ENCODE measurements around the gene CEP128.
A peak's percentile ranks its signal among the peaks of the same experiment; 100 is the strongest.

Gene CEP128

DNA sequence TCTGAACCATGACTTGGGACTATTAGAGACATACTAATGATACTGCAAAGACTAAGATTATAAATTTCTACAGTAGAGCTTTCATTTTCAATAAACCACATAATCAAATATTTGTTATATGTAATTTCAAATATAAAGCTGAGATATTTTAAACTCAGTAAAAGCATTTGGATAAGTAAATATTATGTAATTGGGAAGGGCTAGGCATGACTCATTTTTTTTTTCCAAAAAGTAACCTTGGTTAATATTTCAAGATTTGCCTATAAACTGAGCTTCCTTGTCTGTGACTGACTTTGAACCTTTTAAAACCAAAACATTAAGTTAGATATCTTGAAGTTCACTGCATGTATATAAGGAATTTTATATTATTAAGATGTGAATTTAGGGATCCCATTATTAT is 332.5 kb downstream of the CEP128 start:
- DNase-seq (ENCODE audit: low read depth in 2 of 2), result no peak

DNA sequence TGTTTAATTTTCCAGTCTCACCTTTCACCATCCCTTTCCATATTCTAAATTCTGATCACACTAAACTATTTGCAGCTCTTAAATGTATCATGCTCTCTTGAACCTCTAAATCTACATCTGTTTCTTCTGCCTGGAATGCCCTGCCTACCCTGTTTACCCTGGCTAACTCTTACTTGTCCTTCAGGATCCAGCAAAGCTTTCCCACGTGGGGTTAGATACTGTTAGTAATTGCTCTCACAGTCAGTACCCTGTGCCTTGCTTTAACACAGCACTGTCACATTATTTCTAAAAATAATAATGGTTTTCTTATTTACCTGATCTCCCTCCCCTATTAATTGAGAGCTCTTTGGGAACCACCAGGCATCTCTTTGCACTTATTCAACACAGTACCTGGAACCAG is 333.0 kb downstream of the CEP128 start:
- DNase-seq (ENCODE audit: low read depth in 2 of 2), result no peak

DNA sequence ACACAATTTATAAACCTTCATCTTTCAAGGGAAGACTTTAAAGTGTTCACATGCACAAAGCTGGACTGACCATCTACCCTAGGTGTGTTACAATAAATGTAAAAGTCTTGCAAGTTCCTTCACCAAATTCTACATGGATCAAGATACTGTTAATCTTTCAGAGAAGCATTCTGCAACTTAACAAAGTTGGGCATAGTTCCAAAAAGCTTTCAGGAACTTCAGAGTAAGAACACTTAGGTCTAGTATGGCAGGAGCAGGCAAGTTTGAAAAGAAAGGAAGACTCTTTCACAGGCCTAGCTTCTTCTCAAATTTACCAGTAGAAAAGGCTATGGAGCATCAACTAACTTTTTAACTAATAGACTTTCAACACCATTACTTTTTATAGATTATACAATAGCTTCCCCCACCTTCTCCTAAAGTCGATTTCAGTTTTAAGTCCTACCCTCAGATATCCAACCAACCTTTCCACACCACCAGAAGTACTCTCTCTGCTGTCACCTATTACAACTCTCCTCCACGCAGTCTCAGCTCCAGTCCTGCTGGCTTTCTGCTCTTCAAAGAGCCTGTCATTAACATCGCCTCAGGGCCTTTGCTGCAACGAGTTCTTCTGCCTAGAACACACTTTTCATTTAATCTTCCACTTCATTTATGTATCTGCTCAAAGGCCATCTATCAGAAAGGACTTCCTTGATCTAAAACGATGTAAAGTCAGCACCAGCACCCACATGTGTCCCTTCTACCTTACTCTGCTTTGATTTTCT is 333.9 kb downstream of the CEP128 start:
- no peak for DNase-seq (ENCODE audit: low read depth in 2 of 2)

DNA sequence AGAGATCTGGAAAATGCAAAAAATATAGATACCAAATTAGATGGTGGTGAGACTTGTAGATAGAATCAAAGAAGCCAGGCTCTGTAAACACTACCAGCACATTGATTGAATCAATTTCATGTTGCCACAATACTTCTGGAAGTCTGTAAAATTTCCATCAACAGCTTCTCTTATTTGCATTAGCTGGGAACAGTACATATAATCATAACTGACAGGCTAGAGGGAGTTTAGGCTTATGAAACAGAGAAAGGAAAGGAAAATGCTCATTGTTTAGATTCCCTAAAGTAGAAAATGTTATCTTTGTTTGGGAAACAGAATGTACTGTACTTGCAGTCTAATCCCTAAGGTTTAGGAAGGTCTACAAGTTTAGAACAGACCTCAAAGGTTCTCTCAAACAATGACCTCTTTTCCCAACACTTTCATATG is 335.2 kb downstream of the CEP128 start:
- DNase-seq (ENCODE audit: low read depth in 2 of 2), result no peak

DNA sequence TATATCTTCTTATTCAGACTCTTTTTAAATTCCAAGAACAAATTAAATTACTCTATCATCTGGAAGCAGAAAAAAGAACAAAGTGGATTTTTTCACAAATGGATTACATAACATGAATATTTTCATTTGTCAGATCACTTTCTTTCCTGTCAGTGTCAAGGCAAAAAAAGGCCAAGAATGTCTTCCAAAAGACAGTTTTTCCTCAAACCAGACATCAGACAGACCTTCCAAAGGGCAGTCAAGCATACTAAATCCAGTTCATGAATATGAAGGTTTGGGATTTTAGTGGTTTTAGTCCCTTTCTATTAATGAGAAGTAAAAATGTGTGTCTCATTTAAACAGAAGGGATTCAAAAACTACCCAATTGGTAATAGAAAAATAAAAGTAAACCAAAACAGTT is 336.0 kb downstream of the CEP128 start:
- DNase-seq (ENCODE audit: low read depth in 2 of 2), result no peak

DNA sequence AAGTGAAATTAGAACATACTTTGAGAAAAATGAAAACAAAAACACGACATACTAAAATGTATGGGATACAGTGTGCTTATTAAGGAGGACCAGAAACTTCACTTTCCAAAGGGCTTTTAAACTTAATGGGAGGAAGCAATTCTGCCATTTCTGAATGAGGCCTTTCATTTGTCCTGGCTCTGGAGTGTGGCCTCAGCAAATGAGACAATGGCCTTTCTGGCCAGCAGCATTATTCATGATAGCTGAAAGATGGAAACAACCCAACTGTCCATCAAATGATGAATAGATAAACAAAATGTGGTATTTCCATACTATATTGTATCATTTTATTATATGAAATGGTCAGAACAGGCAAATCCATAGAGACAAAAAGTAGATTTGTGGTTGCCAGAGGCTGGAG is 338.6 kb downstream of the CEP128 start:
- DNase-seq (ENCODE audit: low read depth in 2 of 2), result no peak

DNA sequence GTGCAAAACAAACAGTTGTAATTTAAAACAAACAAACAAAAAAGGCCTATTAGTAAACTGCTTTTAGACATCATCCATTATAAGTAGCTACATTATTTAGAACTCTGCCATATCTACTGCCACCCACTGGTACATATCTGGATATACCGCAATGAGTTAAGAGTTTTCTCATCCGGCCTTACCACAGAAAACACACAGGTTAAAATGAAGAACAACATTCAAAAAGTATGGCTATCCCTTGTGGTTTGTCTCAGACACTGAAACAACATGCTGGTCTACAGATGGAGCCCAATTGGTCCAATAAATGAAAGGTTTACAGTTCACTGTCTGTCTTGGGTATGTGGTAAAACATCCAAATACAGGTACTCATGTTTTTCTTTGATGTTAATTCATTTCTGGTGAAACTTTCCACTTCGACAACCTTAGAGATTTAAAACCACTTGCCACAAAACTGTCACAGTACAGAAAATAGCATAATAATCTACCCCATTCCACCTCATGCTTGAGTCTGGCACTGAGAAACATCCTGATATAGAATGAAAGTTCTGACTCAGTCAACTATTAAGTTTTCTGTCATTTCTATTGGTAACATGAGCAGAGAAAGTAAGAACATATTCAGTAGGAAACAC is 354.3 kb downstream of the CEP128 start:
- peak in 1 of 2 experiments; percentile 20 for DNase-seq (ENCODE audit: low read depth in 2 of 2)

DNA sequence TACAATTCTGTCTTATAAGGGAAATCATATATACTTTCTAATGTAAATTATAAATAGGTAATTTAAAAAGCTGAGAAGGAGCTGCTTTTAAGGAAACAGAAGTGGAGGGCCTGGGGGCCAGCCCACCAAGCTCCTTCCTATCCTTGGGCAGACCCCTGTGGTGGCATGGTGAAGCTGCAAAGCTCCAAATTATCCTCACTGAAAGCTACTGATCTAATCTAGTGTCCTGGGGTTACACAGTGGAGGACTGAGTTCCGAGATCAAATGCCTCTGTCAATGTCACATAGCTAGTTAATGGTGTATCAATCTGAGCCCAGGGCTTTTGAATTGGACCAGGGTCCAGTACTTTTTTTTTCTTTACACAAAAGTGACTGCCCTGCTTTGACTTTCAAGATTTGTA is 355.4 kb downstream of the CEP128 start:
- DNase-seq (ENCODE audit: low read depth in 2 of 2), result no peak

DNA sequence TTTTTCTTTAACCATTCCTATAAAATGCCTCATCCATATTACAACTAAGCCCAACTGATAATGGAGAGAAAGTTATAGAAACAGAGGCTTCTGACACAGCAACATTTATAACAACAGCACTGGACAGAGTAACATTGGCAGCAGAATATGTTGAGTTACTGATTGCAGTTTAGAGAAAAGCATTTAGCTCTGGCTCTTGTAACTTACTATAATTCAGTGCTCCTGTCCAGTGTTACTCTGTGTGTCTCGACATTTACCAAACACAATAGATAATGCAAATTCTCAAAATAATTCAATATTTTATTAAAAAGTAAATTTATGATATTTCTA is 356.1 kb downstream of the CEP128 start:
- no peak for DNase-seq (ENCODE audit: low read depth in 2 of 2)

DNA sequence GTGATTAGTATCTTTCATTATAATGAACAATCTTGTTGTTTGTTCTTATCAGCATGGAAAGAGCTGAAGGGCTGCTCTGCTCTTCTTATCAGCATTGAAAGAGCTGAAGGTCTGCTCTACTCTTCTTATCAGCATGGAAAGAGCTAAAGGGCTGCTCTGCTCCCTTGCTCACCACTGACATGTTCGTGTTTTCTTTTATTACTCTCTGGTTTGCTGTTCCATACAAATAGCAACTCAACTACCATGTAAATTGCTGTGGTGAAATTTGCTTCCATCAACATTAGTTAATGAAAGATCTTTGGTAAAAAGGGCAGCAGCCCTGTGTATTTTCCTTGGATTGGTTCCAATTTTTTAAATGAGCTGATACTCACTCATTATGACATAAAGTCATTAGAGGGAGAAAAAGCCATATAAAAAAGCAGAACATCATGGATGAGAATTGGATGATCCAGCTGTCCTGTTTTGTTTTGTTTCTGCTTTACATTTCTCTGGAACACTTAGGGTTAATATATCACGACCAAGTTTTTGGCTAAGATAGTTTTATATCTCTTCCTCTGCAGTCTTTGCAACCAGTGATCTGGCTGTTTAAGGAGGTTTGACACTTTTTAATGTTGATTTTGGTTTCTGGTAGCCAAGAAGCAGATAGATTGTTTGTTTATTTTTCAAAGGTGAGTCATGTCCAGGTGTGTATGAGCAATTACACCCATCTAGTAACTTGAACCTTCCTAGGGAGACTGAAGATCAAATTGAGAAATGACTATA is 356.6 kb downstream of the CEP128 start:
- no peak for DNase-seq (ENCODE audit: low read depth in 2 of 2)

DNA sequence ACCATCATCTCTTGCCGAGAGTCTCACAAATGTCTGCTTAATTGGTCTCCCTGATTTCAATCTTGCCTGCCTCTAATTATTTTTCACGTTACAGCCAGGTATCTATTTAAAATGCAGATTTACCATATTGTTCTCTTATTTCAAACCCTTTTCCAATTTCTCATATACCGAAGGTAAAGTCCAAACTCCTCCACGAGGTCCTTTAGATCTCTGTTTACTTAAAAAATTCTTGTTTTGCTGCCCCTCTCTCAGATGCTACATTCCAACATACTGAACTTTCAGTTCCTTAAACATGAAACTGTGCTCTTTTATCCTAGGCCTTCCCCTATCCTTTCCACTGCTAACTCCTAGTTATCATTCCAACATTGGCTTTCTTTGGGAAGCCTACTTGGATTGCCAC is 363.9 kb downstream of the CEP128 start:
- no peak for DNase-seq (ENCODE audit: low read depth in 2 of 2)

DNA sequence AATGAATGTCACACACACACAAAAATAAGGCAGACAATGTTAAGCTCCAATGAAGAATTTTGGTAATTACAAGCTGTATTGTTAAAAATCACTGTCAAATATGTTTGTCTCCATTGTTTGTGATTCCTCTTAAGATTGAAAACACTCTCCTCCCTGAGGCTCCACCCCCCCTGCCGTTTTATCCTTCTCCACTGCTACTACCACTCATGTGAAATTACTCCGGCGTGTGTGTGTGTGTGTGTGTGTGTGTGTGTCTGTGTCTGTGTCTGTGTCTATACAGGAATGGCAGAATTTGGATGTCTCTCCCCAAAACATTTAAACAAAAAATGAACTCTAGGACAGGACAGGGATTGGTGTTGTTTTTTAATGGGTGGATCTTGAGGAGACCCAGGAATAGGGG is 365.1 kb downstream of the CEP128 start:
- DNase-seq (ENCODE audit: low read depth in 2 of 2), result no peak

DNA sequence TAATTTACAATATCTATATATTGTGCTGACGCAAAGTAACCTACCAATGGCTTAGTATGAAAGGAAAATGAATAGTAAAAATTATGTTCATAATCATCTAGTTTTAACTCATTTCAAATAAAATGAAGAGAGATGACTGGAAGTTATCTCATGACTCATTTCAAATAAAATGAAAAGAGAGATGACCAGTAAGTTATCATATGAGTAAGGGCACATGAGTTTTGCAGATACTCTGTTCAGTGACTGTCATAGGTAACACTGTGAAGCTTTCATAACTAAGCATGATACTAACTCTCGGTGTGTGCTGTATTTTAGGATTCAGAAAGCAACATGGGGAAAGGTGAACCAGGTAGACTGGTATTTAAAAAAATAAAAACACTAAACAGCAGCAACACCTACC is 365.8 kb downstream of the CEP128 start:
- no peak for DNase-seq (ENCODE audit: low read depth in 2 of 2)

DNA sequence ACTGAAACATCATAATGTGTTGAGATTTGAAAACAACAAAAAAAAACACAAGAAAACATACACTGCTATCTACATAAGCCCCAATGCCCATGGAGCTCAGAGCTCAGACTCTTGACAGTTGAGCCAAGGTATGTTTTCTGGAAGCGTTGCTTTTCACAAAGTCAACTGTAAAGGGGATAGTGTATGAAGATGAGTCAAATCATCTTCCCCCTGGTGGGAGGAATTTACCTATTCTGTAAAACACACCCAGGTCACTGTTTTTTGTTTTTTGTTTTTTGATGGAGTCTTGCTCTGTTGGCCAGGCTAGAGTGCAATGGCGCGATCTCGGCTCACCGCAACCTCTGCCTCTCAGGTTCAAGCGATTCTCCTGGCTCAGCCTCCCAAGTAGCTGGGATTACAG is 368.9 kb downstream of the CEP128 start:
- DNase-seq (ENCODE audit: low read depth in 2 of 2), result no peak

DNA sequence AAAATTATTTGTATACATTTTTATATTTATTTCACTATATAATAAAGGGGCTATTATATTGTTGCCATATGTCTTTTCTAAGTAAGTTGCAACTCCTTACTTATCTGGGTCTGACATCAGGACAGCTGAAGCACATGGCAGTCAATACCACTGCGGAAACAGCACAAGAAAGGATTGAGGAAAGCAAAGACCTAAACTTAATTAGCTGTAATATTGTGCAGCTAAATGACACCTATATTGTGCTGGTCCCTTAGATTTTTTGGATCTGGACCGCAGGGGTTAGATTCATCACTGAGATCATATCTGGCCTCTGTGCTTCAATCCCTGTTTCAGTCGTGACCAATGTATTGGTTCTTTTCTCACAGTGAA is 370.6 kb downstream of the CEP128 start:
- DNase-seq (ENCODE audit: low read depth in 2 of 2), result no peak

DNA sequence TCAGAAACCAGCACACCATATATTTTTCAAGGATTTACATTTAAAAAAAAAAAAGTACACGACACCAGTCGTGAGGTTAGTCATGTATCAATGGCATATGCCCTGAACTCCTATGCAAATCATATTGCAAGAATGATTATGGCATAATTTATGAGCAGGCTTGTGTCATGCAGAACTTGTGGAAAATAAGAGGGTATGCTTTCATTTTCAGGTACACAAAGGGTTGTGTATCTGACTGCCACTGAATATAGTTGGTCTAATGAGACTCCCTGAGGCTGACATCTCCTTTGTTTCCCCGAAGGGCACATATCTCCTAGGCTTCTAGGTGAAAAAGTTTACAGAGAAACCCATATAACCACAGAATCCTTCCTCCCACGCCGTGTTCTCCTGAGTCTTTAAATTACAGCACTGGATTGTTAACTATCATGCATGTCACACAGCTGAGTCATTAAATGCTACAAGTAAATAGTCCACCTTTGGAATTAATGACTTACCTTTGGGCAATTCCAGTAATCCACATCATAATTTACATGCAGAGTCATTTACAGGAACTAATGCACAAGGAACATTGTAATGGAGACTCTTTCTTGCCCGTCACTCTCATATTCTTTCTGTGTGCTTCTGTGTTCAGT is 373.5 kb downstream of the CEP128 start:
- peak; percentile 8 to 11 for DNase-seq (ENCODE audit: low read depth in 2 of 2)

DNA sequence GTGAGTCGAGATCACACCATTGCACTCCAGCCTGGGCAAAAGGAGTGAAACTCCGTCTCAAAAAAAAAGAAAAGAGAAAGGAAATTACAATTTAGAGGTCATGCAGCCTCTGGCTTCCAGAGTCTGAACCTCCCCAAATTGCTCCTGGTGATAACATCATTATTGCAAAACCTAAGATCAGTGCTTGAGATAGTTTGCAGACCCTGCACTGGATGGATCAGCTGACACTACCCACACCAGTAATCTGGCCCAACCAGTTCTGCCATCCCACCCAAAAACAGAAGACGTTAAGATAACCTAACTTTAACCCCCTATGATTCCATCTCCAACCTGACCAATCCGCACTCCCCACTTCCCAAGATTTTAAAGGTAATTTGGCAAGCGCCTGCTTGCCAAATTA is 376.5 kb downstream of the CEP128 start:
- DNase-seq (ENCODE audit: low read depth in 2 of 2), result no peak

DNA sequence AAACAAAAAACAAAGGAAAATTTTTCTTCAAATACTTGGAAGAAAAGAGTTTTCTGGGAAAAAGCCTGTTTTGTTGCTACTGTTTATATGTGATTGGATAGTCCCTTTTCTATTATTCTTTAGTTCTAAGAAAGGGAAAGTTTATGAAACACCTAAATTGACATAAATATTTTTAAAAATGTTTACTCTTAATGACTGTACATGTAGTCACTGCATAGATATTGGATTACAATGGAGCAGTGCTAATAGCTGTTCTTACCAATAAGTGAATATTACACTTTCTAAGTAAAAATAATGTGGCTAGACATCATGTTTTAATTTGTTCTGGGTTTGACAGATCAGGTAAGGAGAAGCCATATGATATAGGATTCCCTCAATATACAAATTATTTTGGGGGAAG is 377.5 kb downstream of the CEP128 start:
- DNase-seq (ENCODE audit: low read depth in 2 of 2), result no peak

DNA sequence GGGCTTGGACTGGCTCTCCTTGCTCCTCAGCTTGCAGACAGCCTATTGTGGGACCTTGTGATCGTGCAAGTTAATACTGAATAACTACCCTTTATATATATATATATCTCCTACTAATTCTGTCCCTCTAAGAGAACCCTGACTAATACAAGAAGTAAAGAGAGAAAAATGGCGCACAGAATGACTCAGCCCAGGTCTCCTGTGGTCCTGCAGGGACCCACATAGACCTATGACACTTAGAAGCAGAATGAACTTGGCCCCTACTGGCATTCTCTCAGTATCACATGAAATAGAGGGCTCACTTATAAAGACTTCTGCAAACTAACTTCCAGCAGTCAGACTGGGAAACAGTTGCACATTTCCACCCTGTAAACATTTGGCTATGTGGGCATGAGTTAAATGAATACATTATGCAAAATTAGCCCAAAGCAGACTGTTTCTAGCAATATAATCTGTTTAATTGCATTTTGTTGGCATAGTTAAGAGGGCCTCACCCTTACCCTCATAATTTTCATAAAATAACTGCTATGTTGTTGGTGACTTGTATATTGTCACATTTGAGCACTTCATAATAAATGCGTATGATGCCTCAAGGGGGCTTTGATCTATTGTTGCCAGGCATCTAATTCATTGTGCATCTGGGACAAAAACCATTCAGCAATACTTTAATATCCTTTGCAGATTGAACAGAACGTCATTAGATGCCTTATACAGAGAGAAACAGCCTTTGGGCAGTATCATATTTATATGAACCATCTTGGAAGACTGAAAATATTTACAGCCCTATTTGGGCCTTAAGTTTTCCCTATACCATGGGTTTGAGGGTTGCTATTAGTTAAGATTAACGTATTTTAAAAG is 380.5 kb downstream of the CEP128 start:
- no peak for DNase-seq (ENCODE audit: low read depth in 2 of 2)

DNA sequence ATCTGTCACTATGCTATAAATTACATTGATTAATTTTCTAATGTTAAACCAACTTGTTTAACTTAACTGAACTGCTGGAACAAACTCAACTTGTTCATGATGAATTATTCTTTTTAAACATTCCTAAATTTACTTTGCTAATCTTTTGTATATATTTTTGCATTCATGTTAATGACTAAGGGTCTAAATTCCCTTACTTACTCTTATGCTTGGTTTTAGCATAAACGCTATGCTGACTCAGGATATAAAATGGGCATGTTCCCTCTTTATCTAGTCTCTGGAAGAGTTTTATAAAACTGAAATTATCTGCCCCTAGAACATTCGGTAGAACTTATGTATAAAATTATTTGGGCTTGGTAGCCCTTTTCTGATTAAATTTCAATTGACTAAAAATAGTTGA is 387.4 kb downstream of the CEP128 start:
- DNase-seq (ENCODE audit: low read depth in 2 of 2), result no peak

DNA sequence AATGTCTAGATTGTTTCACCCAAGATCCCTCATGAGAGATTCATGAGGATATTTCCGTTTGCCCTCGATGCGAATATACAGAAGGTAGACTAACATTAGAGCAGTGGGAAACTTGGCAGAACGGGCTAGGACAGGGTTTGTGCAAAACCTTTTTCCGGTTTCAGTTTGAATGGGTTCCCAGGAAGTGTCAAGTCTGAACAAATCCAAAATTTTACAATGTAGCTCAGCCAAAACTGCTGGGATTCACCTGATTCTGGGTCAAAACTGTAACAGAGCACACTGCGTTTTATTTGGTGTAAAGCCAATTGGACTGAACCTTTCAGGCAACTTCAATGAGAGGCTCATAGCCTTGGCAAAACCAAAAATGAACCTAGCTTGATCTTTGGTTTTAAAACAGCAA is 392.4 kb downstream of the CEP128 start:
- DNase-seq (ENCODE audit: low read depth in 2 of 2), result no peak
